ENCODE results near the gene BABAM2. TPM values are rescaled to one million over a fixed set of nuclear protein-coding genes. Genes with fewer than 3 reads are reported as not detected.
A peak's percentile ranks its signal among the peaks of the same experiment; 100 is the strongest.
"Not testable (repeated sequence)": the region's sequence is repeated elsewhere in the genome, so short reads cannot be mapped to it uniquely, and the experiment has no call there.

The BABAM2 gene
- total RNA-seq, 4 donors from 2014 or later, result 24.3 to 46.1 (median 44.5) TPM

DNA sequence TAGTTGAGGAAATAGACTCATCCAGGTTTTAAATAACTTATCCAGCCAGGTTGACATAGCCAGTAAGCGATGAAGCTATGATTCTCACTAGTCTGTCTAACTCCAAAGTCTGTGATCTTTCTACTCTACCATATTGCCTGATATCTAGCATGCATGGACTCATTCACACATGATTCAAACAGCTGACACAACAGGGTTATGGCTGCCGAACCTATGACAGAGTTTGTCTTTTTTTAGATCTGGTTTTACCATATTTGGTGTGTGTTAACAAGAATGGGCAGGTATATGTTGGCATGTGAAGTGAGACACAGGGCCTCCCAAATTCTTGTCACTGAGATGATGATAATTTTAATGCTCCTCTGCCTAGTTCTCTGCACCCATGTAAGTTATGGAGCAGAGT is 210.6 kb downstream of the BABAM2 start:
- no peak for DNase-seq (ENCODE audit: low spot score in 2 of 2)
- no peak overlapping the region for H3K4me3 ChIP-seq
- H3K27me3 ChIP-seq, result no peaks in the 10 kb centered on the region
- no peaks in the 10 kb centered on the region for H3K9me3 ChIP-seq
- H3K27ac ChIP-seq, result no peak overlapping the region
- no peaks in the 10 kb centered on the region for H3K36me3 ChIP-seq
- 86 to 90% methylated on average over 2 of the region's 2 CpGs for WGBS, 2 donors
- peaks cover 3 to 62% (median 12%) of the 10 kb centered on the region in 4 donors for H3K4me1 ChIP-seq
- TF ChIP-seq POLR2A (IDR thresholded peaks at IDR 0.05), result no peak
- no peak for TF ChIP-seq CTCF (IDR thresholded peaks at IDR 0.05)
- TF ChIP-seq EP300 (IDR thresholded peaks at IDR 0.05), result no peak

GRCh38 chr2:28101892-28102291 is 211.4 kb downstream of the BABAM2 start:
- no peak overlapping the region for H3K4me3 ChIP-seq

DNA sequence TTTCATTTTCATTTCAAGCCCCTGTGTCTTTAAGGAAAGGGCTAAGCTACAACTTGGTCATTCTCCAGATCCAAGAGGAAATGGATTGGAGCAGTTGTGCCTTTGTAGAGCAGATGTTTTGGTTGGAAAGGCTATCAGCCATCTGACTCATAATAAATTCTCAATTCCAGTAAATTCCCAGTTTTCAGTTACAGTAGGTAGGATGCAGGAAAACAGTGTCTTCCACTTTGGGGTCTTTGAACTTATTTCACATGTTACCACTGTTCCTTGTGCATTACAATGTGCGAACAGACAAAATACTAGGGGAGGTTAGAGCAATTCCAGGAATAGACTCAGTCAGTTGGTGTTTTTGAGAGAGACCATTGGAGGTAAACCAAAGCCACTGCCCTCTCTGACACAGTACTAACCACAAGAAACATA is 211.9 kb downstream of the BABAM2 start:
- peak in 1 of 2 donors; percentile 72 for TF ChIP-seq EP300 (IDR thresholded peaks at IDR 0.05)
- TF ChIP-seq POLR2A (IDR thresholded peaks at IDR 0.05), result no peak

More at GRCh38 chr2:28101892-28102291, 211.4 kb downstream of the BABAM2 start:
- TF ChIP-seq EP300 (IDR thresholded peaks at IDR 0.05) (no peak), POLR2A (IDR thresholded peaks at IDR 0.05) (no peak), CTCF (IDR thresholded peaks at IDR 0.05) (no peak)
- H3K27ac ChIP-seq, result peak overlapping the region in 2 of 4 donors; percentile 46 to 61
- WGBS, 2 donors, result 73 to 76% methylated on average over 3 of the region's 3 CpGs
- no peaks in the 10 kb centered on the region for H3K9me3 ChIP-seq
- peaks cover 3 to 56% (median 12%) of the 10 kb centered on the region in 4 donors for H3K4me1 ChIP-seq
- no peaks in the 10 kb centered on the region for H3K27me3 ChIP-seq
- H3K36me3 ChIP-seq, result no peaks in the 10 kb centered on the region
- DNase-seq (ENCODE audit: low spot score in 2 of 2), result no peak

GRCh38 chr2:28103611-28104010 is 213.1 kb downstream of the BABAM2 start:
- no peak for DNase-seq (ENCODE audit: low spot score in 2 of 2)
- no peak for TF ChIP-seq CTCF (IDR thresholded peaks at IDR 0.05)
- no peak for TF ChIP-seq EP300 (IDR thresholded peaks at IDR 0.05)
- TF ChIP-seq POLR2A (IDR thresholded peaks at IDR 0.05), result no peak
- H3K36me3 ChIP-seq, result no peaks in the 10 kb centered on the region
- H3K27me3 ChIP-seq, result no peaks in the 10 kb centered on the region
- no peaks in the 10 kb centered on the region for H3K9me3 ChIP-seq
- H3K27ac ChIP-seq, result peak overlapping the region in 2 of 4 donors; percentile 46 to 61
- H3K4me1 ChIP-seq, result peaks cover 3 to 46% (median 11%) of the 10 kb centered on the region in 4 donors
- no peak overlapping the region for H3K4me3 ChIP-seq
- 64 to 81% methylated on average over 2 of the region's 2 CpGs for WGBS, 2 donors

More for the DNA sequence above, 211.9 kb downstream of the BABAM2 start:
- Histone ChIP-seq H3K27me3 (no peaks in the 10 kb centered on the region), H3K4me1 (peaks cover 3 to 51% (median 12%) of the 10 kb centered on the region in 4 donors), H3K4me3 (no peak overlapping the region), H3K9me3 (no peaks in the 10 kb centered on the region), H3K27ac (peak overlapping the region in 2 of 4 donors; percentile 46 to 61), H3K36me3 (no peaks in the 10 kb centered on the region)
- DNase-seq (ENCODE audit: low spot score in 2 of 2), result peak in 1 of 2 donors; percentile 6
- WGBS, 2 donors, result 66 to 71% methylated on average over 1 of the region's 1 CpG

DNA sequence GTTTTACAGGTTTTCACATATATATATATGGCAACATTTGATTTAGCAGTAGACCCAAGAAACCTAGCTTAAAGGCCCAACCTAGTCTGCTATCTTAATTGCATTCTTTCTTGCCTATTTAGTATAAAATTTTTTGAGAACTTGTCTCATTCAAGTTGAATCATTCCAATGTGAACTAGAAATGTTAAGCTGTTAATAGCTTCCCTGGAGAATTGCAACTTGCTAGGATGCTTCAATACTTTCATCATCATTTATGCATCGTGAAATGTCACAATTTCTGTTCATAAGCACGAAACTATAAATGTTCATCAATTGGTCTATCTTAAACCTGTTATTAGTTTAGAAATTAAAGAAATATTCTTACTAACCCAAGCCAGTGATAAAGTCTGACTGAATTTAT is 217.6 kb downstream of the BABAM2 start:
- Histone ChIP-seq H3K27me3 (no peaks in the 10 kb centered on the region), H3K36me3 (no peaks in the 10 kb centered on the region), H3K4me3 (no peak overlapping the region), H3K27ac (no peak overlapping the region), H3K9me3 (no peaks in the 10 kb centered on the region), H3K4me1 (peaks cover 0 to 11% (median 2%) of the 10 kb centered on the region in 4 donors)
- 47 to 48% methylated on average over 2 of the region's 2 CpGs for WGBS, 2 donors
- DNase-seq (ENCODE audit: low spot score in 2 of 2), result no peak
- no peak for TF ChIP-seq POLR2A (IDR thresholded peaks at IDR 0.05)
- TF ChIP-seq EP300 (IDR thresholded peaks at IDR 0.05), result no peak
- TF ChIP-seq CTCF (IDR thresholded peaks at IDR 0.05), result no peak

DNA sequence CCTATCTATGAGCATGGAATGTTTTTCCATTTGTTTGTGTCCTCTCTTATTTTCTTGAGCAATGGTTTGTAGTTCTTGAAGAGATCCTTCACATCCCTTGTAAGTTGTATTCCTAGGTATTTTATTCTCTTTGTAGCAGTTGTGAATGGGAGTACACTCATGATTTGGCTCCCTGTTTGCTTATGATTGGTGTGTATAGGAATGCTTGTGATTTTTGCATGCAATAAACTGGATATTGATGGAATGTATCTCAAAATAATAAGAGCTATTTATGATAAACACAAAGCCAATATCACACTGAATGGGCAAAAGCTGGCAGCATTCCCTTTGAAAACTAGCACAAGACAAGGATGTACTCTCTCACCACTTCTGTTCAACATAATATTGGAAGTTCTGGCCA is 223.2 kb downstream of the BABAM2 start:
- H3K9me3 ChIP-seq; H3K27ac ChIP-seq; DNase-seq (ENCODE audit: low spot score in 2 of 2); H3K4me1 ChIP-seq; H3K4me3 ChIP-seq; H3K36me3 ChIP-seq; H3K27me3 ChIP-seq: not testable (repeated sequence)
